KOPT-K1 (cell line): Measurements from ENCODE around the gene GJD3.

Source experiments
- H3K27ac ChIP-seq: fragments of 200-600 bp; sonication (generic); 2 replicates; pipeline ENCODE4 v1.5.1; 2016; ENCODE audit warnings: antibody characterized with exemption, mild to moderate bottlenecking, low read depth, low read length; ENCODE audit not compliant: poor library complexity, severe bottlenecking
- H3K36me3 ChIP-seq: fragments of 200-600 bp; sonication (generic); 2 replicates; pipeline ENCODE4 v1.5.1; 2017; ENCODE audit warnings: antibody characterized with exemption, mild to moderate bottlenecking, low read length, moderate library complexity; ENCODE audit not compliant: insufficient read depth
- H3K9me3 ChIP-seq: fragments of 200-600 bp; sonication (generic); 2 replicates; pipeline ENCODE4 v1.5.1; 2017; ENCODE audit warnings: antibody characterized with exemption, low read length, mild to moderate bottlenecking; ENCODE audit not compliant: insufficient read depth, poor library complexity, severe bottlenecking

The GJD3 gene

GRCh38 chr17:40327735-40328385 lies 36.7 kb downstream of the GJD3 start:
- Histone ChIP-seq H3K36me3 (no peaks in the 10 kb centered on the region), H3K9me3 (no peaks in the 10 kb centered on the region), H3K27ac (peak overlapping the region; percentile 75)

GRCh38 chr17:40327244-40327729 lies 37.2 kb downstream of the GJD3 start:
- Histone ChIP-seq H3K9me3 (no peaks in the 10 kb centered on the region), H3K36me3 (no peaks in the 10 kb centered on the region), H3K27ac (peak overlapping the region; percentile 75)

- H3K27ac ChIP-seq: peak overlapping the region; percentile 75
- no peaks in the 10 kb centered on the region for H3K9me3 ChIP-seq
- no peaks in the 10 kb centered on the region for H3K36me3 ChIP-seq
Measured at GRCh38 chr17:40326832-40327199, 37.7 kb downstream of the GJD3 start.

- Histone ChIP-seq H3K36me3 (no peaks in the 10 kb centered on the region), H3K27ac (peak overlapping the region; percentile 75), H3K9me3 (no peaks in the 10 kb centered on the region)
Measured at GRCh38 chr17:40326014-40326831, 38.3 kb downstream of the GJD3 start.

- no peaks in the 10 kb centered on the region for H3K9me3 ChIP-seq
- H3K27ac ChIP-seq: peak overlapping the region; percentile 75
- H3K36me3 ChIP-seq: no peaks in the 10 kb centered on the region
Measured at GRCh38 chr17:40325156-40326013, 39.2 kb downstream of the GJD3 start.

GRCh38 chr17:40323391-40324381 lies 40.9 kb downstream of the GJD3 start:
- H3K27ac ChIP-seq: peak overlapping the region; percentile 80
- H3K9me3 ChIP-seq: no peaks in the 10 kb centered on the region
- H3K36me3 ChIP-seq: no peaks in the 10 kb centered on the region

GRCh38 chr17:40322358-40323315 lies 41.9 kb downstream of the GJD3 start:
- H3K27ac ChIP-seq: peak overlapping the region; percentile 80
- H3K36me3 ChIP-seq: no peaks in the 10 kb centered on the region
- no peaks in the 10 kb centered on the region for H3K9me3 ChIP-seq

- no peaks in the 10 kb centered on the region for H3K36me3 ChIP-seq
- no peaks in the 10 kb centered on the region for H3K9me3 ChIP-seq
- H3K27ac ChIP-seq: peak overlapping the region; percentile 80
Measured at GRCh38 chr17:40321961-40322357, 42.6 kb downstream of the GJD3 start.

- Histone ChIP-seq H3K27ac (peak overlapping the region; percentile 80), H3K36me3 (no peaks in the 10 kb centered on the region), H3K9me3 (no peaks in the 10 kb centered on the region)
Measured at GRCh38 chr17:40321524-40321929, 43.0 kb downstream of the GJD3 start.

GRCh38 chr17:40320756-40321523 lies 43.6 kb downstream of the GJD3 start:
- peak overlapping the region; percentile 80 for H3K27ac ChIP-seq
- H3K36me3 ChIP-seq: no peaks in the 10 kb centered on the region
- H3K9me3 ChIP-seq: no peaks in the 10 kb centered on the region

- Histone ChIP-seq H3K9me3 (no peaks in the 10 kb centered on the region), H3K36me3 (no peaks in the 10 kb centered on the region), H3K27ac (peak overlapping the region; percentile 80)
Measured at GRCh38 chr17:40319651-40320540, 44.6 kb downstream of the GJD3 start.

- peak overlapping the region; percentile 69 for H3K27ac ChIP-seq
- no peaks in the 10 kb centered on the region for H3K9me3 ChIP-seq
- no peaks in the 10 kb centered on the region for H3K36me3 ChIP-seq
Measured at GRCh38 chr17:40318830-40319391, 45.6 kb downstream of the GJD3 start.
